ENCODE results near the gene CCDC92.

Gene CCDC92

DNA sequence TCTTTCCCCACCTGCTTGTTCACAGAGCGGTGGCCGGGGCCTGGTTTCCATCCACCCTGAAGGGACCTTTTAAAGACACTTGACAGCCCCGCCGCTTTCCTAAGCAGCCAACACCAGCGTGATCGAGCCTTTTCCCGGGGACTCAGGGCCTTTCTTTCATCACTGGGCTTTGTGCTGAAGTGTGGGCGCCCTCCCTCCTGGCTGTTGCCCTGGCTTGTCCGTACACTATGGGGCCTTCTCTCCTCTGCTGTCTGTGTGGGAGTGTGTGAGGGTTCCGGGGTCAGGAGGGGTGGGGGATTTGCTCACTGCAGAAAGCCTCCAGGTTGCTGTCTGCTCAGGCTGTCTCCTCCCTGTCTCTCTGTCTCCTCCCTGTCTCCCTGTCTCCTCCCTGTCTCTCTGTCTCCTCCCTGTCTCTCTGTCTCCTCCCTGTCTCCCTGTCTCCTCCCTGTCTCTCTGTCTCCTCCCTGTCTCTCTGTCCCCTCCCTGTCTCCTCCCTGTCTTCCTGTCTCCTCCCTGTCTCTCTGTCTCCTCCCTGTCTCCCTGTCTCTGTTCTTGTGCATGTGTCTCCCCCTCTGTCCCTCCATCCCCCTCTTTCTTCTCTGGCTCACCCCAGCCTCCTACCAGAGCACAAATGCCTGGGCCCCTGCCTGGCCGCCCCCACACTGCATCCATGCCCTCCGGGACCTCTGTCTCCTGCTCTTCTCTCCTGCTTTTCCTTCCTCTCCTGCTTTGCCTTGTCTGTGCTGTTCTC lies 64.7 kb downstream of the CCDC92 start:
- no peak for DNase-seq

DNA sequence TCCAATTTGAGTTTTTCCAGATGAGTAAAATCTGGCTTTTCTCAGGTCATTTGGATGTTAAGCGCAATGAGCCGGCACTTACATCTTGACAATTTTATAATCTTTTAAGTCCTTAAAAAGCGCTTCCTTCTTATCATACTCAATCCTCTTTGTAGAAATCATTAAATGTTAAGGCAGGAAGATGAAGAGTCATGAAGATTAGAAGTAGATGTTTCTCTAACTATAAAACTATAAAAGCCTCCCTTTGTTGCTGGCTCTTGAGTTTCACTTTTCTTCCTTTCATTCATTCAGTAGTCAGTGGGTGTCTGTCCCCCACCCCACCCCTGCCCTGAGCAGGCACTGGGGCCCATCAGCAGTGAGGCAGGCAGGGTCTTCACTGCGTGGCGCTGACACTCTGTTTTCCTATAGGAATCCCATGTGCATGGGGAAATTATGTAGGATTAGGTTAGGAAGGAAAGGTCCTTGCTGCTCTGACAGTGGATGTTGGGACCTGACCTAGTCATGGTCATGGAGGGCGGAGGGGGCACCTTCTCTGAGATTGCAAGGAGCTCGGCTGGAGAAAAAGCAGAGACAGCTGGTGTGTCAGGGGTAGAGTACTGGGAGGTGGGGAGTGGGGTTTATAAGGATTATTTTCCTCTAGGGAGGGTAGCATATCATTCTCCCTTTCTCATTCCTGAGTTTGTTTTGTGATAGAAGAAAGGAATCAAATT lies 65.8 kb downstream of the CCDC92 start:
- DNase-seq: no peak

DNA sequence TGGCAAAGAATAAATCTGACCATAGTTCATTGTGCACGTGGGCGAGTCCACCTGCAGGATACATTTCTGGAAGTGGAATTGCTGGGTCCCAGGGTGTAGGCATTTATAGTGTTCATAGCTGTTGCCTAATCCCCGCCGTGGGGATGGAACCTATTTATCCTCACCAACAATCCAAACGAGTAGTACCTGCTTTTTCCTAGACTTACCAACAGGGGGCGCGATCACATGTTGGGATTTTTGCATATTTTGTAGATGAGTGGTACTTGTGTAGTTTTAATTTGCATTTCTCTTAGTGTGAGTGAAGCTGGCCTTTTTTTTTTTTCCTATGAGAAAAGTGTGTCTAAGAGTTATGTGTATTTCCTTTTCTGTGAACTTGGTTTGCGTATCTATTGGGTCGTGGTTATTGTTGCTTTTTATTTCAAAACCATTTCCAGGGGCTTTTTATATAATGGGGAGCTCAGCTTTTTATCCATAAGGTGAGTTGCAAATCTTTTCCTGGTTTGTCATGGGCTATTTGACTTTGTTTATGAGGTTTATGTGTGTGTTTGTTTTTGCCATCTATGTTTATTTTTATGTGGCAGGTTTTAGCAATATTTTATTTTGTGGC lies 67.2 kb downstream of the CCDC92 start:
- DNase-seq: peak; percentile 71

GRCh38 chr12:123903301-123904065 lies 69.1 kb downstream of the CCDC92 start:
- no peak for DNase-seq

DNA sequence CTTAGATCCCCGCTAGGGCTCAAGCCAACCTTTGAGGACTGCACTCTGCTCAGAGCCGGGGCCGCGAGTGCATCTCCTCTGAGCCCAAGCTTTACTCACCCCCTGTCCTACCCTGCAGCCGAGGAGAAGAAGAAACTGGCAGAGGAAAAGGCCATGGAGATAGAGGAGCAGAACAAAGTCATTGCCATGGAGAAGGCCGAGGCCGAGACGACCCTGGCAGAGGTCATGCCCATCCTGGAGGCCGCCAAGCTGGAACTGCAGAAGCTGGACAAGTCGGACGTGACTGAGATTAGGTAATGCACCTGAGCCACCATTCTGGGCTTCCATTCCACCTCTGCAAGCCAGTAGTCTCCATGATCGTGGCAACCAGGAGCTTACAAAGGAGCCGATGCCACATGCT lies 69.8 kb downstream of the CCDC92 start:
- no peak for DNase-seq

DNA sequence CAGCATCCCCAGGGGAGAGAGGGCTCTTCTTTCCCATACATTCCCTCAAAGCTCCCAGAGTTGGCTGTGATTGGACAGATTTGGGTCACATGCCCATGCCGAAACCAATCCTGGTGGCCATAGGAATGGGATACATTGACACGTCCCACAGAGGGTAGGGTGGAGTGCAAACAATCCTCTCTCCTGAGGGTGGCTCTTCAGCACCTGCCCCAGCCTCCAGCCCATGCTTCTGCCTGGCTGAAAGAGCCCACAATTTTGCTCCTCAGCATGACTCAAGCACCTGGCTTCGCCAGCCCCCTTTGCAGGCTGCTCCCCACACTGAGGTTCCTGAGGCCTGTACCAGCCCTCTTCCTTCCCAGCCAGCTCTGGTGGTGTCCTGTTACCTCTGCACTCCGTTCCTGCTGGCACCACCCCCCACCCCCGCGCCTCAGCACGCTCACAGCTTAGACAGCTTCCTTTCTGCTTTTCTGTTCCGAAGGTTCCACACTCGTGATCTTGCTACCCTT lies 71.7 kb downstream of the CCDC92 start:
- no peak for DNase-seq

DNA sequence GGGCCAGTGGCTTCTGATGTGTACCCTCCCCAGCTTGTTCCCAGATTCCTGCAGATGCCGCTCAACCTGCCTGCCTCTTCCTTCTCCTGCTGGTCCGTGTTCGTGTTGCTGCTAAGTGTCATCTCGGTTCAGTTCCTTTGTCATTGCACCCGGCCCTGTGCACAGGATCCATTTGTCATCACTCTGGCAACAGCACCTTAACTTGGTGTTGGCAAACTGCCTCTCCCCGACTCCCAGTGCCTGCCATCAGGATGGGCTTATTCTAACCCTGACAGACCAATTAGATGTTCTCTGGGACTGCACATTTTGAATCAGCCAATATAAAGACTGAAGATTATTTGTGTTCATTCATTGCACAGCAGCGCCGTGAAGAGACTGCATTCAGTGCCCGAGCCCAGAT lies 73.3 kb downstream of the CCDC92 start:
- DNase-seq: no peak

- no peak for DNase-seq
These were observed 74.0 kb downstream of the CCDC92 start for GRCh38 chr12:123898673-123899072.

- no peak for DNase-seq
These were observed 75.4 kb downstream of the CCDC92 start for GRCh38 chr12:123897221-123897620.

DNA sequence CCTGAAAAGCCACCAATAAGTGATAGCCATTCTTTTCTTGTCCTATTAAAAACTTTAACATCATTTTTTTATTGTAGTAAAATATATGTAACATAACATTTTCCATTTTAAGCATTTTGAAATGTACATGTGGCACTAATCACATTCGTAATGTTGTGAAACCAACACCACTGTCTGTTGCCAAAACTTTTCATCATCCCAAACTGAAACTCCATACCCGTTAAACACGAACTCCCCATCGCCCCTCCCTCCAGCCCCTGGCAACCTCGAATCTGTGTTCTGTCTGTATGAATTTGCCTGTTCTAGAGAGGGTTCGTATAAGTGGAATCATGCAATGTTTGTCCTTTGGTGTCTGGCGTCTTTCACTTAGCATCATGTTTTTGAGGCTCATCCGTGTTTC lies 75.9 kb downstream of the CCDC92 start:
- no peak for DNase-seq

- no peak for DNase-seq
These were observed 77.2 kb downstream of the CCDC92 start for GRCh38 chr12:123895451-123895850.

DNA sequence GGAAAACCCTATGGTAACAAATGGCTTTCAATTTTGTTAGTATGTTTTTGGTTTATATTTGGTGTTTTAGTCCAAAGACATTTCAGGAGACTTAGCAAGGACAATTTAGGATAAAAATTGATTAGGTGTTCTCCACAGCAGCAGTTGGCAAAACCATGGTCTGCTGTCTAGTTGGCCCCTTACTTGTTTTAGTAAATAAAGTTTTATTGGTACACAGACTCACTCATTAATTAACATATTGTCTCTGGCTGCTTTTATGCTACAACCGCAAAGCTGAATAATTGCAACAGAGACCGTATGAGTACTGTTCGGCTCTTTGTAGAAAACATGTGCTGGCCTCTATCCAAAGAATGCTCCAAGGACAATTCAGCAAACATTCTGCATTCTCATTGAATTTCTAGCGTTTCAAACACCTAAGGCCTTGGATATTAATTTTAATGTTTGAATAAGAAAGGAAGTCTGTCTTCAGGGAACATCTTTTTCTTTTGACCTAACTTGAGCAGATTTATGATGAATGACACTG lies 77.7 kb downstream of the CCDC92 start:
- no peak for DNase-seq

- DNase-seq: no peak
These were observed 79.4 kb downstream of the CCDC92 start for GRCh38 chr12:123893276-123893675.

DNA sequence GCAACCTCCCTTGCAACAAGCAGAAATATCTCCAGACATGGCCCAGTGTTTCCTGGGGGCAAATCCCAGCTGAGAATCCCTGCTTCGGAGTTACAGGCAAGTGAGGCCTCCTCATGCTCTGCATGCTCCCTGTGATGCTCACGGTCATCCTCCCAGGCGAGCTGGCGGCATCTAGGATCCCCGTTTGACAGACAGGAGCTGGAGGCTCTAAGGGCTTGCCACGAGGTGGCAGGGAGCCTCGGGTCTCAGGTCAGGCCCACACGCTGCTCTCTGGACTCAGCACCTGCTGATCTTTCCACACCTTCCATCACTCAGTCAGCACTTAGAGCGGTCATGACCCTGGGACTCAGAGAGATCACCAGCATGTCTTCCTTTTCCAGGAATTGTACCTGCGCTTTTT lies 79.8 kb downstream of the CCDC92 start:
- DNase-seq: no peak

GRCh38 chr12:123892180-123892559 lies 80.5 kb downstream of the CCDC92 start:
- DNase-seq: no peak

DNA sequence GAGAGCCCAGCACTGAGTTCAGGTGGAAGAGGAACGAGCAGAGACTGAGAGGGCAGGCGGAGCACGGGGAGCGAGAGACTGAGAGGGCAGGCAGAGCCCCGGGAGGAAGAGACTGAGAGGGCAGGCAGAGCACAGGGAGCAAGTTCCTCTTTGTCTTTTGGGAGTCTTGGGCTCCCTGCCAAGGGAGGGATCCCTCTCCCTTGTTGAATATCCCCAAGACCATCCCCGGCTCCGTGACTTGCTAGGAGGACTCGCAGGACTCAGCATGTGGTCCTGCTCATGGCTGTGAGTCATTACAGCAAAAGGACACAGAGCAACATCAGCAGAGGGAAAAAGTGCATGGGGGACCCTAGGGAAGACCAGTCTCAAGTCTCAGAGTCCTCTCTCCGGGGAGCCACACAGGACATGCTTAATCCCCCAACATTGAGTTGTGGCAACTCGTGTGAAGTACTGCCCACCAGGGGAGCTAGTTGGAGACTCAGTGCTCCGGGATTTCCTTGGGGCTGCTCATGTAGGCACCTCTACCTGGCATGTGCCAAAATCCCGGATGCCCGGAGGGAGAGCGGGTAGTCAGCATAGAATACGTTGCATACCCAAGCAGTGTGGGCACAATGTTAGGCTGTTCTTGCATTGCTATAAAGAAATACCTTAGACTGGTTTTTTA lies 81.0 kb downstream of the CCDC92 start:
- no peak for DNase-seq

GRCh38 chr12:123891011-123891410 lies 81.6 kb downstream of the CCDC92 start:
- no peak for DNase-seq

DNA sequence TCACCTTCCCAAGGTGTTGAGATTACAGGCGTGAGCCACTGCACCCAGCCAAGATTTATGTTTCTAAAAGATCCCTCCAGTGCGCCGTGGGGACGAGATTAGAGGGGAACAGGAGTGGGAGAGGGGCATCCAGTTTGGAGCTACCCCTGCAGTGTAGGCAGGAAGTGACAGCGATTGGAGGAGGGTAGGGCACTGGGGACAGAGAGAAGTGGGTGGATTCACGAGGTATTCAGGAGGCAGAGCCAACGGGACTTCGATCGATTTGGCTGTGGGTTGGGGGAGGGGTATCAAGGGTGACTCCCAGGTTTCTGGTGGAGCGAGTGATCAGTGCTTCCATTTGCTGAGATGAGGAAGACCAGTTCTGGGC lies 82.1 kb downstream of the CCDC92 start:
- no peak for DNase-seq

DNA sequence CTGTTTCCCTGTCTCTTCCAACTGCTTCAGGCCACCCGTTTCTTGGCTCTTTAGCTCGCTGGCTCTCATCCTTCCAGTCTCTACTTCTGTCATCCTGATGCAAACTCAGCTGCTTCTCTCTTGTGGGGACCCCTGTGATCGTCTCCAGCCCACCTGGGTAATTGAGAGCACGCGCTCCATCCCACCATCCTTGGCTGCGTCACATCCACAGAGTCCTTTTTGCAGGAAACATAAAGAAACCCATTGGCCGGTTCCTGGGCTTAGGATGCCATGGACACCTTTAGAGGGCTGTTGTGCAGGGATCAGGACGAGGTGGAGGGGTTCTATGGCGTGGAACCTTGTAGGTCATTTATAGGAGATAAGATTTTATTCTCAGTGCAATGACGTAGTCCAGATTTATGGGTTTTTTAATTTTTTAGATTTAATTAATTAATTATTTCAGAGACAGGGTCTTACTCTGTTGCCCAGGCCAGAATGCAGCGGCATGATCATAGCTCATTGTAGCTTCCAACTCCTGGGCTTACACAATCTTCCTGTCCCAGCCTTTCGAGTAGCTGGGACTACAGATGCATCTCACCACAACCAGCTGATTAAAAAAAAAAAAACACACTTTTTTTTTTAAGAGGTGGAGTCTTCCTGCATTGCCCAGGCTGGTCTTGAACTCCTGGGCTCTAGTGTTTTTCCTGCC lies 82.6 kb downstream of the CCDC92 start:
- DNase-seq: no peak

DNA sequence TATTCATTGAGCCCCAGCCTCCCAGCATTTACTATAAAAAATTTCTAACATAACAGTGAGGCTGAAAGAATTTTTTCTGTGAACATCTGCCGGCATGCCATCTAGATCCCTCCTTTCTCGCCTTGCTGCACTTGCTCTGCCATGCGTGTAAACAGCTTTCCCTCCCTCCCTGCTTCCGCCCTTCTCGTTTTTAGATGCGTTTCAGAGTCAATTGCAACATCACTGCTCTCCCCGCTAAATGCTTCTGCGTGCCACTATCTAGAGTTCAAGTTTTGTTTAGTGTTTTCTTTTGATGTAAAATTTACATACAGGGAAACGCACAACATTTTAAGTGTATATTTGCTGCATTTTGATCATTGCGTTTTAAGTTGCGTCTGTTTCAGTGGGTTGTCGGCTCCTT lies 83.6 kb downstream of the CCDC92 start:
- DNase-seq: no peak

DNA sequence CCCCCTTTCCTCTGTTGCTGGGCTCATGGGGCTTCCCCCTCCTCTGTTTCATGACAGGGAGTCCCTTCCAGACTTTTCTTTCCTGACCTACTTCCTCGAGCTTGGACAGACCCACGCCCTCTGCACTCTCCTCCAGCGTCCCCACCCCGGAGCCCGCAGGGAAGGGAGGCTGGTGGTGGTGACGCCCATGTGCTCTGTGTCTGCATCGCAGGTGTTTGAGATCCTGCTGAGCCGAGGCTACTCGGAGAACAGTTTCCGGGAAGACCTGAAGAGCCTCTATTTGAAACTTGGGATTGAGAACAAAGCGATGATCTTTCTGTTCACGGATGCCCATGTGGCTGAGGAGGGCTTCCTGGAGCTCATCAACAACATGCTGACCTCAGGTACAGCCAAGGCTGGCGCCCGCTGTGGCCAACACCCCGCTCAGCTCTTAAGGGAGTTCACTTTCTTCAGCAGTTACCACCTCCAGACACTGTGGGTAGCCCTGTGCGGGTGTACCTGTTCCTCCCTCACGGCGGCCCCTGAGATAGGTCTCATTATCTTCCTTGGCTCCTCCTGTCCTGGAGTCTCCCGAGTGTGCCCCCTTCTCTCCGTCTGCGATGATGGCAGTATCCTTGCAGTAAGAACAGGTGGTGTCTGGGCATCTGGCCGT lies 85.6 kb downstream of the CCDC92 start:
- DNase-seq: no peak
